HG03039 (cell line): ENCODE results near the gene GRIK1.
"Not testable (repeated sequence)": the region's sequence is repeated elsewhere in the genome, so short reads cannot be mapped to it uniquely, and the experiment has no call there.

ENCODE experiments used
- ATAC-seq: cut with Tn5 transposase; IDR thresholded peaks from one replicate; pipeline ENCODE4 v1.9.1; 2021; ENCODE audit warnings: mild to moderate bottlenecking, moderate library complexity; ENCODE audit not compliant: unreplicated experiment

Gene GRIK1

DNA sequence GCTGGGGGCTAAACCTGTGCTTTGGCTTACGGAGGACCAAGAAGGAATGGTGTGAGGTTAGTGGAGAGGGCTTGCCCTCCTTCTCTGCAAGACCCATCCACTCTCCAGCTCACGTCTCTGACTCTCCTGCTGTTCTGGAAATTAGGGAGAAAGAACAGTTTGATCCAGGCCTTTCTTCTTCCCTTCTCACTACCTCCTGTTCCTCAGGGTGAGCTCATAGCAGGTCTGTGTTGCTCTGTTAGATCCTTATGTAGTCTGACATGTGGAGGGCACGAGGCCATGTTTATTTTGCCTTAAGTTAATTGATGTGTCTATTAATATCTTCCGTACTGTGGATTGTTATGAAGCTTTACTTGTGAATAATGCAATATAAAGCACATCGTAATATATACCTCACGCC is 315.0 kb downstream of the GRIK1 start:
- no peak for ATAC-seq

DNA sequence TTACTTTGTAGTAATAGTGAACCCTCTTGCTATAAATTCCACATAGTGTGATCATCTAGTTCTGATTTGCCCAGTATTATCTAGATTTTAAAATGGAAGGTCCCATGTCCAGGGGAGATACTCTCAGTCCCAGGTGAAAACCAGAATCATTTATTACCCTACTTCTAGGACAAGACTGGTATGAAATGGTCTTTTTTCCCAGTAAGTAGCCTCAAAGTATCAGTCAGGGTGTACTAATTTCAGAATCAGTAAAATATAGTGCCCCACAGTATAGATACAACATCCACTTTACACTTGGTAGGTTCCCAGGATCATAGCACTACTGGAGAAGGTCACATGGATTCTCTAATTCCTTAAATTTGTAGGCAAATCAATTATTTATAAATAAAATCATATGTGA is 318.3 kb downstream of the GRIK1 start:
- no peak for ATAC-seq

GRCh38 chr21:29616209-29616751 is 323.5 kb downstream of the GRIK1 start:
- no peak for ATAC-seq

DNA sequence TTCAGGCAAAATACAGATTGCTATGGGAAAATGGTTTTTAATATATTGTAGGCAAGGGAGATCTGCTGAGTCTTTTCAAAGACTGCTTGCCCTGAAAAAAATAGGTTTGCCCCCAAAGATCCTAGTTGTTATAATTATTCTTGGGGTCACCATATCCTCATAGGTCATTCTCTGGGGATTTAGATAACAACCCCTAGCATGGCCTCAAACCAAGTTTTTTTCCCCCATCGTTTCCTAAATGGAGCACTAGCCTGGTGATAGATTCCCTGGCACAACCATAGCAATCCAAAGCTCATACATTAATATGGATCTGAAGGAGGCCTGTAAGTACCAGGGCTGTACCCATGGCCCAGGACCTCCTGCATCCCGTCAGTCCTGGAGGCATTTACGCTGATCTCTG is 325.9 kb downstream of the GRIK1 start:
- ATAC-seq: no peak

- ATAC-seq: no peak
Measured at GRCh38 chr21:29613021-29613420, 326.8 kb downstream of the GRIK1 start.

DNA sequence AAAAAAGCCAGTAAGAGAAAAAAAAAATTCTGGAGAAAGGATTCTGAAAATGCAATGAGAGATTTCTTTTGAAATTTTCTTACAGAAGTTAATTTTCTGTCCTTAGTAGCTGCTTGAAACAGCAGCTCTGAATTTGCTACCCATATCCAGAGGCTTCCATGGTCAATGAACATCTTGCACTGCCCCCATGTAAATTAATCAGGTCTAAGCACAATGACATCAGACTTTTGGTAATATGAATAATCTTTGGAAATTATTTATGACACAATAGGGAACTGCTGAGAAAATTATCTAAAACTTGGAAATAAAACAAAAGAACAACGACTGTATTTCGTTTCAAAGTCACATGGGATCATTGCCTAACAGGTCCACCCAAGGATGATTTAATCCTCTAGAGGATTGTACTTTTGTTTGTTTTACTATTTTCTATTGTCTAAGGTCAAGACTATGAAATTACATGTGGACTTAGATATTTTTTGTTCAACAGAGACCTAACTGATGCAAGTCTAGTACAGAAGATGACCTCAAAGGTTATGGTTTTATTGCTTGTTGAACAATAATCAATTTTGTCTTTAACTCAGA is 328.9 kb downstream of the GRIK1 start:
- no peak for ATAC-seq

GRCh38 chr21:29606613-29607012 is 333.2 kb downstream of the GRIK1 start:
- no peak for ATAC-seq

- ATAC-seq: not testable (repeated sequence)
Measured at GRCh38 chr21:29605219-29605618, 334.6 kb downstream of the GRIK1 start.

GRCh38 chr21:29604076-29604475 is 335.7 kb downstream of the GRIK1 start:
- ATAC-seq: no peak

DNA sequence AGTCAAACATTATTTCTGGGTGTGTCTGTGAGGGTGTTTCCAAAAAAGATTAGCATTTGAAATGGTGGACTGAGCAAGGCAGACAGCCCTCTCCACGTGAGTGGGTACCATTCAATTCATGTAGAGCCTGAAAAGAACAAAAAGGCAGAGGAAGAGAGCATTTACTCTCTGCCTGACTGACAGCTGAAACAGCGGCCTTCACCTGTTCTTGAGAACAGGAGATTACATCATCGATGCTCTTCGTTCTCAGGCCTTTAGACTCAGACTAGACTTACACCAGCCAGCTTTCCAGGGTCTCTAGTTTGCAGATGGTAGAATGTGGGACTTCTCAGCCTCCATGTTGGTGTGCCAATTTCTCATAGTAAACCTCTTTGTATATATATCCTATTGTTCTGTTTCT is 338.7 kb downstream of the GRIK1 start:
- ATAC-seq: no peak

GRCh38 chr21:29586696-29587095 is 353.1 kb downstream of the GRIK1 start:
- no peak for ATAC-seq

DNA sequence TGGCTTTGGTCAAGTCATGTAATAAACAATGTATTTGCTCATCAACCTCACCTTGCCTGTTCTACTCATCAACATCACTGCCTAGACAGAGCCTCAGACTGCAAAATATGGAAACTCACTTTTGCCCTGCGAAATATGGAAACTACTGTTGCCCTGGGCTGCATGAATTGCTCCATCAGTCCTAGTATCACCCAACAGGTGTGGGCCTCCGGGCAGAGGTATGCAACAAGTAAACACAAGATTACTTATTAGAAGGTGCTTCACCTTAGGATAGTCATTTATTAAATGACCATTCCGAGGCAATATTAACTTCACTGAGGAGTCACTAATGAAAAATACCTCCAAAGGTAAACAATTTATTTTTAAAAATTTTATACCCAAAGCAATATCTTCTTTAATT is 354.3 kb downstream of the GRIK1 start:
- ATAC-seq: no peak

GRCh38 chr21:29583424-29583924 is 356.3 kb downstream of the GRIK1 start:
- ATAC-seq: no peak

DNA sequence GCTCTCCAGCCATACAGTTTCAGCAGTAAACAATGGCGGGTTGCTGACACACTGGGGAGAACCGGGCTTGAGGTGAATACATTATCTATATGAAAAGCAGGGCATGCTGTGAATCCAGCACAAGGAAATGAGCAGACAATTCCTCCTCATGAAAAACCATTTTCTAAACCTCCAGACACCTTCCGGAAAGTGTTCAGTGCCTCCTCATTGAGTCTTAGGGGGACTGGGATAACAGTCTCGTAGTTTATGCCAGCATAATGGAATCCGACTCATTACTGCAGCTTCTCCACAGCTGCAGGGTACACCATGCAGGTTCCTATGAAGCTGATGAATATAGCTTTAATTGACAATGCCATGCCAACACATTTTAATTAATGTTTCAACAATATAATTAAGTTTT is 356.9 kb downstream of the GRIK1 start:
- no peak for ATAC-seq

- ATAC-seq: no peak
Measured at GRCh38 chr21:29581393-29581792, 358.4 kb downstream of the GRIK1 start.

GRCh38 chr21:29580732-29581285 is 359.0 kb downstream of the GRIK1 start:
- no peak for ATAC-seq

- no peak for ATAC-seq
Measured at GRCh38 chr21:29578306-29578705, 361.5 kb downstream of the GRIK1 start.

GRCh38 chr21:29571949-29572348 is 367.8 kb downstream of the GRIK1 start:
- ATAC-seq: no peak

GRCh38 chr21:29568020-29568697 is 371.6 kb downstream of the GRIK1 start:
- no peak for ATAC-seq

- no peak for ATAC-seq
Measured at GRCh38 chr21:29557931-29558725, 381.7 kb downstream of the GRIK1 start.

DNA sequence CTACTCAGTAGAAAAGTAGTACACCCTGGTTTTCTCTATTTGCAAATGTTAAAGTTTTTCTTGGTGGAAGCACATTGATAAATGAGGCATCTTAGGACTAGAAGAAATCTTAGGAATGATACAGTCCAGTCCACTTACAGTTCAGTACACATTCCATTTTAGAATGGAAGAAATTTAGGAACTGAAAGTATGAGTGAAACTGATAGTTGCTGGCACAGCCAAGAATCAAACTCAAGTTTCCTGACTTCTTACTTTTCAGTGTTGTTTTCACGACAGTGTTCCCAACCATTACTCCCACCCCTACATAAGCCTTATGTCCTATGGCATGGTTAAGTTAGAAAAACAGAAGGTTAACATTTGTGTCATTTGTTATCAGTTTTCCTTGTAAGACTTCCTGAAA is 382.6 kb downstream of the GRIK1 start:
- no peak for ATAC-seq
